Peyer's patch (tissue), 4 donors: ENCODE results near the gene TM4SF4. TPM values are rescaled to one million over a fixed set of nuclear protein-coding genes. Genes with fewer than 3 reads are reported as not detected.

Experiments
- DNase-seq, 3 donors: peaks; one replicate each; pipeline ENCODE4 v3.0.0-alpha.2; 2017 to 2019
- H3K27ac ChIP-seq, 4 donors: fragments of 200-600 bp; sonication (generic); one replicate each; pipeline ENCODE4 v1.5.1; 2016 to 2019
- H3K27me3 ChIP-seq, 2 donors: fragments of 200-600 bp; sonication (generic); one replicate each; pipeline ENCODE4 v1.5.1; 2019
- H3K36me3 ChIP-seq, 3 donors: fragments of 200-600 bp; sonication (generic); one replicate each; pipeline ENCODE4 v1.5.1; 2016 to 2019
- H3K4me1 ChIP-seq, 4 donors: fragments of 200-600 bp; sonication (generic); one replicate each; pipeline ENCODE4 v1.5.1; 2016 to 2019
- H3K4me3 ChIP-seq, 4 donors: fragments of 200-600 bp; sonication (generic); 1 replicate in 3 of 4; 2 replicates in 1 of 4; pipeline ENCODE4 v1.5.1; 2016 to 2019; ENCODE audit warnings: mild to moderate bottlenecking in 1 of 4
- H3K9me3 ChIP-seq, 4 donors: fragments of 200-600 bp; sonication (generic); one replicate each; pipeline ENCODE4 v1.5.1; 2016 to 2019; ENCODE audit warnings: mild to moderate bottlenecking in 1 of 4
- POLR2A ChIP-seq, 2 donors: fragments of 450-650 bp; IDR thresholded peaks; one replicate each; pipeline ENCODE4 v1.5.1; 2017; ENCODE audit warnings: antibody characterized with exemption in 2 of 2, mild to moderate bottlenecking in 2 of 2, moderate library complexity in 2 of 2
- total RNA-seq, 4 donors: library from RNA; depleted of rRNA; stranded (reverse); fragments of >200 nt; gene quantifications; one replicate each; pipeline ENCODE4 v1.1.0, GENCODE V29; 2016
- TF ChIP-seq, protein P1 (sequence below), 6 experiments: fragments of 450-650 bp in 4 of 6; fragments of 200-600 bp in 2 of 6; sonication (generic) in 1 of 6; IDR thresholded peaks; one replicate each; pipeline ENCODE4 v1.5.1; 2017 to 2019; ENCODE audit warnings: antibody characterized with exemption in 6 of 6, mild to moderate bottlenecking in 3 of 6, moderate library complexity in 1 of 6

The TM4SF4 gene
- total RNA-seq, 4 donors from 2014 or later: 1.7 to 500 (median 217) TPM

DNA sequence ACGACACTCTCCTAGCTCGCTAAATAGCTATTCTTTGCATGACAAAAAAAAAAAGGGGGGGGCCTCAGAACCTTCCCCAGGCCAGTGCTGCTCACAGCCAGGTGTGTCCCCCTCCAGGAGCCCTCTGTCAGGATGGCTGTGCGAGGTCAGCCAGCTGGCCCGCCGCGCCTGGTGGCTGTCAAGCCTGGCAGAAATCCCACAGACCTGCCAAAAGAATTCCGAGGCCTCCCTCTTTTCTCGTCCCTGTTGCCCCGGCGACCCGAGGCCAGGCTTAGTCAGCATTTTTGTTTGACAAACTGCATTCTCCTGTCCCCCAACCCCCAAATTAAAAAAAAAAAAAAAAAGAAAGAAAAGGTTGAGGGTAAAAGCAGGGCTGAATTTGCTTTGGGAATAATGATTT, 61.9 kb downstream of the TM4SF4 start:
- no peak for DNase-seq
- peaks cover 0 to 9% (median 0%) of the 10 kb centered on the region in 4 donors for H3K4me1 ChIP-seq
- H3K27ac ChIP-seq: peak overlapping the region in 1 of 4 donors; percentile 36
- no peak overlapping the region for H3K4me3 ChIP-seq
- no peaks in the 10 kb centered on the region for H3K9me3 ChIP-seq
- H3K27me3 ChIP-seq: no peaks in the 10 kb centered on the region
- TF ChIP-seq, protein P1, sequence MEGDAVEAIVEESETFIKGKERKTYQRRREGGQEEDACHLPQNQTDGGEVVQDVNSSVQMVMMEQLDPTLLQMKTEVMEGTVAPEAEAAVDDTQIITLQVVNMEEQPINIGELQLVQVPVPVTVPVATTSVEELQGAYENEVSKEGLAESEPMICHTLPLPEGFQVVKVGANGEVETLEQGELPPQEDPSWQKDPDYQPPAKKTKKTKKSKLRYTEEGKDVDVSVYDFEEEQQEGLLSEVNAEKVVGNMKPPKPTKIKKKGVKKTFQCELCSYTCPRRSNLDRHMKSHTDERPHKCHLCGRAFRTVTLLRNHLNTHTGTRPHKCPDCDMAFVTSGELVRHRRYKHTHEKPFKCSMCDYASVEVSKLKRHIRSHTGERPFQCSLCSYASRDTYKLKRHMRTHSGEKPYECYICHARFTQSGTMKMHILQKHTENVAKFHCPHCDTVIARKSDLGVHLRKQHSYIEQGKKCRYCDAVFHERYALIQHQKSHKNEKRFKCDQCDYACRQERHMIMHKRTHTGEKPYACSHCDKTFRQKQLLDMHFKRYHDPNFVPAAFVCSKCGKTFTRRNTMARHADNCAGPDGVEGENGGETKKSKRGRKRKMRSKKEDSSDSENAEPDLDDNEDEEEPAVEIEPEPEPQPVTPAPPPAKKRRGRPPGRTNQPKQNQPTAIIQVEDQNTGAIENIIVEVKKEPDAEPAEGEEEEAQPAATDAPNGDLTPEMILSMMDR (IDR thresholded peaks at IDR 0.05): no peak
- TF ChIP-seq POLR2A (IDR thresholded peaks at IDR 0.05): no peak
- no peaks in the 10 kb centered on the region for H3K36me3 ChIP-seq

DNA sequence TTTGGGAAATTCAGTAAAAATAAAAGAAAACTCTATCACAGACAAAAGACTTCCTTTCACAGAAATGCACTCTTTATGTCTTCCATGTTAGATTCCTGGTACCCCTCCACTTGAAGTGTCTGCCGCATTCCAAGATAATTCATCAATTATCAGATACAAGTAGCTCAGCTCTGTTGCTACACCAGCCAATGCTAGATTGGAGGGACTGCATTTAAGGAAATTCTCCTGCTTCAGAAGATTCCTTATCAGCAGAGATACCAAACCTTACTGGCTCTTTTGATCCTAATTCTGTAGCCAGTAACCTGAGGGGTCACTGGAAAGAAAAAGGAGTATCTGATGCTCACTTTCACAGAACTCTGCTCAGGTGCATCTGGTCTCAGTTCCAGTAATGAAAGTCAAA, 63.9 kb downstream of the TM4SF4 start:
- peaks cover 0 to 5% (median 0%) of the 10 kb centered on the region in 4 donors for H3K4me1 ChIP-seq
- H3K27ac ChIP-seq: no peak overlapping the region
- H3K9me3 ChIP-seq: no peaks in the 10 kb centered on the region
- no peaks in the 10 kb centered on the region for H3K36me3 ChIP-seq
- no peaks in the 10 kb centered on the region for H3K27me3 ChIP-seq
- no peak overlapping the region for H3K4me3 ChIP-seq
- no peak for TF ChIP-seq POLR2A (IDR thresholded peaks at IDR 0.05)
- TF ChIP-seq, protein P1 (IDR thresholded peaks at IDR 0.05): no peak
- no peak for DNase-seq

DNA sequence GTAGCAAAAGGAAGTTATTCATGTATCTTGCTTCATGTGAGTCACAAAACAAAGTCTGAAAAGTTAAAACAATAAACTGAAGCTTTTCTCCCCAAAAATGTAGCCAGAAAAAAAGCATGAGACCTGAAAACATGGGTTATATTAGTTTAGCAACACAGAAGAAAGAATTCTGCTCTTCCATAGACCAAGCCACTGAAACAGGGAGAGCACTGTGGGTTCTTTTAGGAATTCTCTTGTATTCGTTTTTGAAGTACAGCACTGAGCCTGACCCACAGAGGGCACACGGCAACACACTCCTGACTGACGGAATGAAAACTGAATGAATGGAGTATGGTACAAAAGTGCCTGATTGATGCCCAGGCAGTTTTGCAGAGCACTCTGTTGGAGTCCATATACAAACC, 66.6 kb downstream of the TM4SF4 start:
- peaks cover 0 to 5% (median 0%) of the 10 kb centered on the region in 4 donors for H3K4me1 ChIP-seq
- H3K4me3 ChIP-seq: no peak overlapping the region
- no peak overlapping the region for H3K27ac ChIP-seq
- H3K36me3 ChIP-seq: no peaks in the 10 kb centered on the region
- TF ChIP-seq, protein P1 (IDR thresholded peaks at IDR 0.05): no peak
- no peak for TF ChIP-seq POLR2A (IDR thresholded peaks at IDR 0.05)
- DNase-seq: no peak
- H3K27me3 ChIP-seq: no peaks in the 10 kb centered on the region
- no peaks in the 10 kb centered on the region for H3K9me3 ChIP-seq

DNA sequence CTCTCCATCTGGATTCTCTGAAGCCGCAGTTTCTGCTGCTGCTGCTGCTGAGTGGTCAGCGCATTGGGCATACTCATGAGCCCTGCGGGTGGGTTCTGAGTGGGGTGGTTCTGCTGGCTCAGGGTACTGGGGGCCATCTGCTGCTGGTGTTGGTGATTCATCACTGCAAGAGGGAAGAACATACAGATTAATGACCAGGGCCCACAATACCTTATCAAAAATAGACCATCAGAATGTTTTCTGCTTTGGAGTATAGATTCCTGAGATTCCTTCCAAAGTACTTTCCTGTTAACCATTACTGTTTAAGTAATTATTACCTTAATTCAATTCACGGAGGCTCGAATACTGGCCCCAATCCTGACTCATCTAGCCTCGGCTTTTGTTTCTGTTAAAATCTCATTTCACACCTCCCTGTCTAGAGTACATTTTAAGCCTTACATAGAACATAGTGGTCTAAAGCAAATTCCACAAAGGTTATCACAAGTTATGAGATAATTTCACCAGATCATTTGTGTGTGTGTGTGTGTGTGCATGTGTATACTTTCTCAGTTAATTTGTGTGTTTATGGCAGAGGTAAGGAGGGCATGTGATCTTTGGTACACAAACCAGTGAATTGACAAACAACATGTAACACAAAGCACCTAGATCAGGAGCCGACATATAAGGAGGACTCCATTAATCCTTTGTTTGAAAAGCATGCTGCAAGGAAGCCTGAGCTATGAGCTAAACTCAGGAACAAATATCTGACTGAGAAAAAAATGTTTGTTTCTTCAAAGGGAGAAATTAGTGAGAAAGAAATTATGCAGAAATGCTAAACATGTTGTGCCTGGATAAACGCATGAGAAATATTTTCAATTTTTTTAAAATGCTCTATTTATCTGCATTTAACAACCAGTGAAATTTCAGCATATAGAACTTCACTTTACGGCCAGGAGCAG, 68.1 kb downstream of the TM4SF4 start:
- Histone ChIP-seq H3K27ac (no peak overlapping the region), H3K36me3 (no peaks in the 10 kb centered on the region), H3K9me3 (no peaks in the 10 kb centered on the region), H3K4me1 (peaks cover 0 to 5% (median 0%) of the 10 kb centered on the region in 4 donors), H3K4me3 (no peak overlapping the region), H3K27me3 (no peaks in the 10 kb centered on the region)
- TF ChIP-seq POLR2A (IDR thresholded peaks at IDR 0.05): no peak
- TF ChIP-seq, protein P1 (IDR thresholded peaks at IDR 0.05): no peak
- DNase-seq: no peak

DNA sequence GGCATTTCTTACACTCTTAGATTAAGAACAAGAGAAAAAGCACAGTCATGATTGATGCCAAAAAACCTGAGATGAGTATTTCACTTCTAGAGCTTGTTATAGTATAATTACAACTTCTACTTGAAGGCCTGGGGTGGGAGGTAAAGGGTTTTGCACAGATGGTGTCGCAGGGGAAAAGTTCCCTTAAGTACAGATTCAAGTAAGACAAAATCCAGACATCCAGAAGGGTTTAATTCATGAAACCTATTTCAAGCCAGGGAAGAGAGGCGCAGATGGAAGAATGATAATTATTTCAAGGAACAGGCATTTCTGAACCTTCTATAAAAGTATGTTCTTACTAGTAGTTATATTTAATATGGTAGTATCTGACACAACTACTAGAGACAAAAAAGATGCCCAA, 70.6 kb downstream of the TM4SF4 start:
- DNase-seq: no peak
- Histone ChIP-seq H3K4me3 (no peak overlapping the region), H3K9me3 (no peaks in the 10 kb centered on the region), H3K27ac (no peak overlapping the region), H3K27me3 (no peaks in the 10 kb centered on the region), H3K36me3 (no peaks in the 10 kb centered on the region), H3K4me1 (peaks cover 0 to 5% (median 0%) of the 10 kb centered on the region in 4 donors)
- no peak for TF ChIP-seq POLR2A (IDR thresholded peaks at IDR 0.05)
- TF ChIP-seq, protein P1 (IDR thresholded peaks at IDR 0.05): no peak
